ENCODE measurements around the gene ANKRD7. TPM values are rescaled to one million over a fixed set of nuclear protein-coding genes. Genes with fewer than 3 reads are reported as not detected.

Gene ANKRD7
- total RNA-seq, 1 experiment from 2014 or later, result not detected

DNA sequence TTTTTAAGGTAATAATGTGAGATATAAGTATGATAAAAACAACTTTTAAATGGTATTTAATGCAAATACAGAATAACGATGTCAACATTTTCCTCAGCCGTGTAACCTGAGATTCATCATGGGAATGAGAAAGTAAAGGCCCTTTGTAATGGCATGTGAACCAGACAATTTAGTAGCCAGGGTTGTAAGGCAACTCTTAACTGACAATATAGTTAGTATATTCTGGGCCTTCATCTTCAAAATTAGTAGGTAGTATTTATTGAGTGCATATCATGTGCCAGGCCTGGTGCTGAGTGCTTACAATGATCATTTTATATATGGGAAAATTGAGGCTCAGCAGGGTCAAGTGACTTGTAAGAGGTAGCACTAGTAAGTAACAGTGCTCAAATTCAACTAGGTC is 29.9 kb upstream of the ANKRD7 start:
- CTCF ChIA-PET, result interaction anchor here (0.6 kb wide), 1 partner anchor 524 kb away, joined by 3 read pairs; no protein-coding TSS in a partner anchor
- Histone ChIP-seq H2AFZ (ENCODE audit: low read length) (no peak overlapping the region), H3K9ac (ENCODE audit: low read length) (no peak overlapping the region), H3F3A (ENCODE audit: low read length, unreplicated experiment) (no peaks in the 10 kb centered on the region), H4K20me1 (ENCODE audit: low read length) (no peaks in the 10 kb centered on the region), H3K27ac (ENCODE audit: low read length) (no peak overlapping the region), H3K4me3 (ENCODE audit: low read length) (no peak overlapping the region), H3K4me2 (ENCODE audit: low read length) (no peak overlapping the region), H3K9me3 (ENCODE audit: low read length) (no peaks in the 10 kb centered on the region), H3K27me3 (ENCODE audit: low read length) (no peaks in the 10 kb centered on the region), H3K36me3 (ENCODE audit: low read depth, low read length) (peaks cover 10% of the 10 kb centered on the region; the same call in 1 of the 2 replicates), H3K79me2 (ENCODE audit: low read length) (no peaks in the 10 kb centered on the region), H3K9me2 (replicated peaks; ENCODE audit: low read length) (no peaks in the 10 kb centered on the region), H3K4me1 (ENCODE audit: insufficient read depth, low read length) (no peaks in the 10 kb centered on the region)
- POLR2A ChIA-PET (ENCODE audit: unreplicated experiment), result no interaction called here
- TF ChIP-seq, protein P1, sequence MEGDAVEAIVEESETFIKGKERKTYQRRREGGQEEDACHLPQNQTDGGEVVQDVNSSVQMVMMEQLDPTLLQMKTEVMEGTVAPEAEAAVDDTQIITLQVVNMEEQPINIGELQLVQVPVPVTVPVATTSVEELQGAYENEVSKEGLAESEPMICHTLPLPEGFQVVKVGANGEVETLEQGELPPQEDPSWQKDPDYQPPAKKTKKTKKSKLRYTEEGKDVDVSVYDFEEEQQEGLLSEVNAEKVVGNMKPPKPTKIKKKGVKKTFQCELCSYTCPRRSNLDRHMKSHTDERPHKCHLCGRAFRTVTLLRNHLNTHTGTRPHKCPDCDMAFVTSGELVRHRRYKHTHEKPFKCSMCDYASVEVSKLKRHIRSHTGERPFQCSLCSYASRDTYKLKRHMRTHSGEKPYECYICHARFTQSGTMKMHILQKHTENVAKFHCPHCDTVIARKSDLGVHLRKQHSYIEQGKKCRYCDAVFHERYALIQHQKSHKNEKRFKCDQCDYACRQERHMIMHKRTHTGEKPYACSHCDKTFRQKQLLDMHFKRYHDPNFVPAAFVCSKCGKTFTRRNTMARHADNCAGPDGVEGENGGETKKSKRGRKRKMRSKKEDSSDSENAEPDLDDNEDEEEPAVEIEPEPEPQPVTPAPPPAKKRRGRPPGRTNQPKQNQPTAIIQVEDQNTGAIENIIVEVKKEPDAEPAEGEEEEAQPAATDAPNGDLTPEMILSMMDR (conservative IDR thresholded peaks at IDR 0.05; ENCODE audit: low read depth, low read length), result no peak
- TF ChIP-seq EZH2 (IDR thresholded peaks at IDR 0.05; ENCODE audit: low read length, unreplicated experiment), result no peak
- no peak for TF ChIP-seq EZH2phosphoT487 (IDR thresholded peaks at IDR 0.05; ENCODE audit: borderline replicate concordance, low read length)
- intact Hi-C loops (cut with micrococcal nuclease), result loop anchor here (2.0 kb wide), 1 partner anchor 444 kb away; no protein-coding TSS in a partner anchor
- ATAC-seq (no peak), DNase-seq (no peak)
- no TSS peak for BruUV-seq (replicated peaks)

DNA sequence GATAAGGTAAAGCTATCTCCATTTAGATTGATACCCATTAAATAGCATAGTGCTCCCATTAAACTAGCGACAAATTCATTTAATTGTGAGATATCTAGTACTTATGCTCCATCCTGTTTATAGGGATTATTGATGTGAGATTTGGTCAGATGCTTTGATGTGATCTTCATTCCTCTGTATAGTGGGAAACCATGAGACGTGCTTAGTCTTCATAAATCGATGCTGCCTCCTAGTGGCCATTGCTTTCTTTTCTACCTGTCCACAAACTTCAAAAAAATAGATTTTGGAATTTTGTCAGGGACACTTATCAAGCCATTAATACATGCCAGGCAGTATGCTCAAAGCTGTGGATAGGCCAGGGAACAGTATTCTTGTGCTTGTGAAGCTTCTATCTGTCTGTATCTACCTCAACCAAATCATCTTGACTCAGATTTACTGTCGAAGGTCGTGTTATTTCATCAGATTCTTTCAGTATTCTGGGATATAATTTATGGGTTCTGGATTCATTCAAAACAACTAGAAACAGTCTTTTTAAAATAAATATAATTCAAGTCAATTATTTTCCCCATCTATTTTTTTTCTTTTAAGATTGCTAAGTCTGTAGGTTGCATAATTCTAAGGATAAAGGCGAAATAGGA is 28.5 kb upstream of the ANKRD7 start:
- DNase-seq (peak; percentile 77), ATAC-seq (peak; percentile 83)
- Histone ChIP-seq H2AFZ (ENCODE audit: low read length) (no peak overlapping the region), H3K79me2 (ENCODE audit: low read length) (no peaks in the 10 kb centered on the region), H3K4me3 (ENCODE audit: low read length) (no peak overlapping the region), H4K20me1 (ENCODE audit: low read length) (no peaks in the 10 kb centered on the region), H3K9me3 (ENCODE audit: low read length) (no peaks in the 10 kb centered on the region), H3K36me3 (ENCODE audit: low read depth, low read length) (peaks cover 10% of the 10 kb centered on the region; the same call in 1 of the 2 replicates), H3K9ac (ENCODE audit: low read length) (no peak overlapping the region), H3K4me2 (ENCODE audit: low read length) (no peak overlapping the region), H3K4me1 (ENCODE audit: insufficient read depth, low read length) (no peaks in the 10 kb centered on the region), H3K9me2 (replicated peaks; ENCODE audit: low read length) (no peaks in the 10 kb centered on the region), H3F3A (ENCODE audit: low read length, unreplicated experiment) (no peaks in the 10 kb centered on the region), H3K27ac (ENCODE audit: low read length) (no peak overlapping the region), H3K27me3 (ENCODE audit: low read length) (no peaks in the 10 kb centered on the region)
- no peak for TF ChIP-seq EZH2phosphoT487 (IDR thresholded peaks at IDR 0.05; ENCODE audit: borderline replicate concordance, low read length)
- TF ChIP-seq, protein P1 (conservative IDR thresholded peaks at IDR 0.05; ENCODE audit: low read depth, low read length), result peak; percentile 83
- ChIA-PET CTCF (no interaction called here), POLR2A (ENCODE audit: unreplicated experiment) (no interaction called here)
- intact Hi-C loops (cut with micrococcal nuclease), result loop anchor here (2.0 to 5.0 kb wide), 3 partner anchors 89 to 445 kb away; no protein-coding TSS in a partner anchor
- no TSS peak for BruUV-seq (replicated peaks)

DNA sequence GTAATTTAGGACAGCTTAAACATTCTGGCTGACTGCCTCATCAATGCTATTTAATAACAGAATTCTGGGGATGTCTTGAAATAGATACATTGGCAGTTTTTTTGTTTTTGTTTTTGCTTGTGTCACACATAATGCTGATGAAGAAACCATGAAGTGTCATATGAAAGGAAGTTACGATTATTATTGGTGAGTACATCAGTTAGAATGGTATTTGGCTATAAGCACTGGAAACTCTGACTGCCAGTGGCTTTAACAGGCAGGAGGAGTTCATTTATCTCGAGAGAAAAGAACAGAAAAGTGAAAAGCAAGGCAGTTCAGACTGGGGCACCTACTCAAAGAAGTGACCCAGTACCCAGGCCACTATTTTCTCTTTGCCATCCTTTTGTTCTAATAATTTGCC is 22.4 kb upstream of the ANKRD7 start:
- no TSS peak for BruUV-seq (replicated peaks)
- H3K4me3 ChIP-seq (ENCODE audit: low read length), result no peak overlapping the region
- CTCF ChIA-PET, result no interaction called here
- DNase-seq (no peak), ATAC-seq (no peak)
- TF ChIP-seq EZH2 (IDR thresholded peaks at IDR 0.05; ENCODE audit: low read length, unreplicated experiment), result no peak
- TF ChIP-seq, protein P1 (conservative IDR thresholded peaks at IDR 0.05; ENCODE audit: low read depth, low read length), result no peak
- no peaks in the 10 kb centered on the region for H3F3A ChIP-seq (ENCODE audit: low read length, unreplicated experiment)
- no peaks in the 10 kb centered on the region for H3K27me3 ChIP-seq (ENCODE audit: low read length)
- H3K9me2 ChIP-seq (replicated peaks; ENCODE audit: low read length), result no peaks in the 10 kb centered on the region
- no peaks in the 10 kb centered on the region for H3K4me1 ChIP-seq (ENCODE audit: insufficient read depth, low read length)
- POLR2A ChIA-PET (ENCODE audit: unreplicated experiment), result no interaction called here
- no peaks in the 10 kb centered on the region for H4K20me1 ChIP-seq (ENCODE audit: low read length)
- H3K79me2 ChIP-seq (ENCODE audit: low read length), result no peaks in the 10 kb centered on the region
- no peaks in the 10 kb centered on the region for H3K9me3 ChIP-seq (ENCODE audit: low read length)
- H3K27ac ChIP-seq (ENCODE audit: low read length), result no peak overlapping the region
- no peak overlapping the region for H3K9ac ChIP-seq (ENCODE audit: low read length)
- no peaks in the 10 kb centered on the region for H3K36me3 ChIP-seq (ENCODE audit: low read depth, low read length)
- intact Hi-C loops (cut with micrococcal nuclease), result no loop called here
- no peak overlapping the region for H2AFZ ChIP-seq (ENCODE audit: low read length)
- no peak overlapping the region for H3K4me2 ChIP-seq (ENCODE audit: low read length)
